DND-41 (cell line): ENCODE data around the gene DIS3.
A peak's percentile ranks its signal among the peaks of the same experiment; 100 is the strongest.

Source experiments
- ATAC-seq: fragments of 200-7000 bp; cut with Tn5 transposase; 3 replicates; pipeline ENCODE4 v1.9.1; 2021; ENCODE audit warnings: low read depth; ENCODE audit not compliant: insufficient read depth
- DNase-seq: peaks from one replicate; pipeline ENCODE4 v3.0.0-alpha.2; 2020
- H2AFZ ChIP-seq: 2 replicates; pipeline ENCODE4 v1.6.0; 2012; ENCODE audit warnings: low read depth, low read length
- H3K27ac ChIP-seq: 2 replicates; pipeline ENCODE4 v1.5.1; 2012; ENCODE audit warnings: low read length, inconsistent platforms
- H3K27me3 ChIP-seq: fragments of 200-600 bp; sonication (generic); 2 replicates; pipeline ENCODE4 v1.6.0; 2012; ENCODE audit warnings: low read length, mild to moderate bottlenecking, inconsistent platforms; ENCODE audit not compliant: insufficient read depth, poor library complexity
- H3K36me3 ChIP-seq: 2 replicates; pipeline ENCODE4 v1.5.1; 2012; ENCODE audit warnings: low read length, inconsistent platforms; ENCODE audit not compliant: insufficient read depth
- H3K4me1 ChIP-seq: 2 replicates; pipeline ENCODE4 v1.5.1; 2012; ENCODE audit warnings: mild to moderate bottlenecking, low read length; ENCODE audit not compliant: insufficient read depth
- H3K4me2 ChIP-seq: 2 replicates; pipeline ENCODE4 v1.6.0; 2012; ENCODE audit warnings: mild to moderate bottlenecking, moderate library complexity, low read length, inconsistent platforms; ENCODE audit not compliant: insufficient read depth
- H3K4me3 ChIP-seq, 2 experiments: fragments of 200-600 bp in 1 of 2; shearing (Covaris generic) in 1 of 2; 2 replicates each; pipeline ENCODE4 v1.5.1; 2012 to 2016; ENCODE audit warnings: inconsistent platforms in 2 of 2, low read length in 2 of 2, mild to moderate bottlenecking in 2 of 2, low read depth in 1 of 2, moderate library complexity in 1 of 2
- H3K79me2 ChIP-seq: 2 replicates; pipeline ENCODE4 v1.6.0; 2012; ENCODE audit warnings: low read length, inconsistent platforms; ENCODE audit not compliant: insufficient read depth
- H3K9ac ChIP-seq: 2 replicates; pipeline ENCODE4 v1.6.0; 2012; ENCODE audit warnings: low read depth, mild to moderate bottlenecking, inconsistent platforms, low read length, moderate library complexity
- H3K9me3 ChIP-seq: 2 replicates; pipeline ENCODE4 v1.5.1; 2012; ENCODE audit warnings: low read length, moderate library complexity, mild to moderate bottlenecking, inconsistent platforms; ENCODE audit not compliant: insufficient read depth, severe bottlenecking
- H4K20me1 ChIP-seq: 2 replicates; pipeline ENCODE4 v1.6.0; 2012; ENCODE audit warnings: low read length; ENCODE audit not compliant: insufficient read depth
- CTCF ChIP-seq: IDR thresholded peaks from 2 replicates; pipeline ENCODE4 v1.5.1; 2012; ENCODE audit warnings: borderline replicate concordance, low read length, moderate library complexity, mild to moderate bottlenecking; ENCODE audit not compliant: poor library complexity, severe bottlenecking; ENCODE audit errors: extremely low read depth
- EZH2 ChIP-seq: IDR thresholded peaks from 3 replicates; pipeline ENCODE4 v1.6.1; 2012; ENCODE audit warnings: borderline replicate concordance, low read depth, mild to moderate bottlenecking, moderate library complexity, low read length, inconsistent platforms; ENCODE audit not compliant: severe bottlenecking

DIS3 gene

GRCh38 chr13:72781451-72782439 is at the start of gene DIS3, which contains the start of gene PIBF1:
Gene DIS3, minus strand, starts transcription at chr13:72781900. Its CDS starts 68 bp downstream, at chr13:72781832.
Gene PIBF1, plus strand, starts transcription at chr13:72782133. Its CDS starts 1,337 bp downstream, at chr13:72783470.
- Histone ChIP-seq H3K27ac (peak within 1 kb of the TSS; percentile 89), H3K9me3 (no peaks in the 10 kb centered on the region), H3K9ac (peak within 1 kb of the TSS; percentile 82), H3K4me2 (peak within 1 kb of the TSS; percentile 92), H3K4me1 (peaks cover 55% of the 10 kb centered on the region), H3K4me3 (peak within 1 kb of the TSS; percentile 61 to 89), H3K79me2 (peaks cover 98% of the 10 kb centered on the region), H3K27me3 (no peaks in the 10 kb centered on the region), H3K36me3 (peaks cover 43% of the 10 kb centered on the region), H2AFZ (peak within 1 kb of the TSS; percentile 93), H4K20me1 (peaks cover 18% of the 10 kb centered on the region; the same call in 1 of the 2 replicates)
- ATAC-seq (peak; percentile 95), DNase-seq (peak; percentile 98)
- TF ChIP-seq EZH2 (no peak), CTCF (peak; percentile 27)

GRCh38 chr13:72823724-72824123 is 42.0 kb upstream of the DIS3 start:
- peaks cover 52% of the 10 kb centered on the region for H3K36me3 ChIP-seq

GRCh38 chr13:72823081-72823480 is 41.4 kb upstream of the DIS3 start:
- Histone ChIP-seq H2AFZ (no peak overlapping the region), H3K27ac (no peak overlapping the region), H4K20me1 (no peaks in the 10 kb centered on the region), H3K27me3 (no peaks in the 10 kb centered on the region), H3K79me2 (no peaks in the 10 kb centered on the region), H3K4me1 (no peaks in the 10 kb centered on the region), H3K4me3 (no peak overlapping the region), H3K9ac (no peak overlapping the region), H3K36me3 (peaks cover 50% of the 10 kb centered on the region), H3K9me3 (no peaks in the 10 kb centered on the region), H3K4me2 (no peak overlapping the region)
- ATAC-seq (no peak), DNase-seq (no peak)
- TF ChIP-seq CTCF (no peak), EZH2 (no peak)

More at GRCh38 chr13:72823724-72824123, 42.0 kb upstream of the DIS3 start:
- H3K9ac ChIP-seq, result no peak overlapping the region
- no peak for TF ChIP-seq EZH2
- TF ChIP-seq CTCF, result no peak
- no peaks in the 10 kb centered on the region for H3K4me1 ChIP-seq
- H3K27me3 ChIP-seq, result no peaks in the 10 kb centered on the region
- H3K79me2 ChIP-seq, result no peaks in the 10 kb centered on the region
- no peak overlapping the region for H3K4me3 ChIP-seq
- no peak overlapping the region for H3K4me2 ChIP-seq
- H3K9me3 ChIP-seq, result no peaks in the 10 kb centered on the region
- H3K27ac ChIP-seq, result no peak overlapping the region
- no peak for ATAC-seq
- no peak for DNase-seq
- H4K20me1 ChIP-seq, result no peaks in the 10 kb centered on the region
- H2AFZ ChIP-seq, result no peak overlapping the region
